Lung microvascular endothelial cell (primary cell): ENCODE measurements around the gene VPS29. TPM values are rescaled to one million over a fixed set of nuclear protein-coding genes. Genes with fewer than 3 reads are reported as not detected.
A peak's percentile ranks its signal among the peaks of the same experiment; 100 is the strongest.

Experiments used
- DNase-seq, 2 donors: peaks; one replicate each; pipeline versions ENCODE4 v3.0.0 to v3.0.0-alpha.2; 2010; ENCODE audit warnings: low read depth in 2 of 2
- total RNA-seq: library from RNA; depleted of rRNA; stranded (reverse); fragments of >200 nt; gene quantifications from 2 replicates; pipeline ENCODE4 v1.2.1, GENCODE V29; 2014

The VPS29 gene
- total RNA-seq, 1 donor from 2014 or later = 47.2 TPM

DNA sequence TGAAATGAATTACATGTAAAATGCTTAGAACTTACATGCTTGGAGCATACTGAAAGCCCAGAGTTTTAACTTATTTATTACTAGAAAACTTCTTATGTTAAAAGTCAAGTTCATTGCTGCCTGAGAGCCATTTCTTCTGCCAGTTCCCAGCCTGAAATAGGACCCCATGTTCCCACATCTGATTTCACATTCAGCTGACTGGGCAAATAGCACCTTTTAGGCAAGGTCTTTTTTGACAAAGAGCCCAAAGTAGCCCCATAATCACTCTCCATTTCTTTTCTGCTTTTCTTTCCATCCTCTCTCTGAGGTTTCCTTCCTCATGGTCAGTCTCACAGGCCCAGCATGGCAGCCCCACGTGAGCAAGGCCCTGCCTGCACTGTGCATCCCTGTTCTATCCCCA, 50.6 kb downstream of the VPS29 start:
- no peak for DNase-seq

DNA sequence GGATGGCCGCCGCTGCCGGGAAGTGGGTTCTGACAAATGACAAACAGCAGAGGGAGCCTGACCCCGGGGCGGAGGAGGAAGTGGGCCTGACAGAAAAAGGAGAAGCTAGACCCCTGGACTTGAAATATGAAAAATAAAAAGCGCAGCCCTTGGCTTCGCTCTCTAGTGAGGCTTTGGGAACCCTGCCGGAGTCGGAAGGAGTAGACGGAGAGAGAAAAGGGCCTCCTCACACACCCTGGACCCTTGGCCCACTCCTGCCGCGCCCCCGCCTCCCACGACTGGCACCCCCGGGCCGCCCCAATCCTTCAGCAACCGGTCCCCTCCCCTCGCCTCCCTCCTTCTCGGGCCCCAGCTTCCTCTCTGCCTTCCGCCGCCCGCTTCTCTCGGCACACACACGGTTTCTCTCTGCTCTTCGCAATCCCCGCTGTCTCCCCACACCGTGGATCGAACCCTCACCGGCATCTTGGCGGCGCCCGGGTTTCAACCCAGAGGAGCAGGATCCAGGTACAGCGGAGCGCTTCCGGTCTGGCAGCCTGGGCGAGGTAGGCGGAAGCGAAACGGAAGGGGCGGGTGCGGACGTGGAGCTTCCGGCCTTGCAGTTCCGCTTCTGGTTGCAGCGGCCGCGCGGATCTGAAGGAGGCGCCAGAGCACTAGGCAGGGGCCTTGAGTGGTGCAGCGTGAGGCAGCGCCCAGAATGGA, 52.0 kb downstream of the VPS29 start, which contains the start of gene ARPC3:
Gene ARPC3, minus strand, starts transcription at position 539 of the 699 bp plus-strand sequence. Its CDS starts 77 bp downstream, at position 462.
- peak; percentile 97 to 98 for DNase-seq

DNA sequence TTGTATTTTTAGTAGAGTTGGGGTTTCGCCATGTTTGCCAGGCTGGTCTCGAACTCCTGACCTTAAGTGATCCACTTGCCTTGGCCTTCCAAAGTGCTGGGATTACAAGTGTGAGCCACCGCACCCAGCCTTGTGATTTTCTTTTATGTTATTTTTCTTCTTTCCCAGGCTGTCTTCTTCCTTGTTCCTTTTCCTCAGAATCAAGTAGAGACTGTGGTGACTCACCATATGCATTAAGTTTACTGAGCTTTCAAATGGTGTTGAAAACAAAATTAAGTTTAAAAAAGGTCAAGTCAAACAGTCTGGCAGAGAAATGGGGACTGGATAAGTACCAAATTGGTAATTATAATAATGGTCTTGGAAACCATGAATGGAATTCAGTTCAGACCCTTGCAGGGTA, 57.5 kb downstream of the VPS29 start:
- DNase-seq = peak in 1 of 2 donors; percentile 8

Other genes starting within 250 kb of the VPS29 start
- gene ATP2A2, start 220.9 kb downstream of the VPS29 start, total RNA-seq = 71.3 and 113 TPM in 2 replicates
- gene ANAPC7, start 98.4 kb downstream of the VPS29 start, total RNA-seq = 24.6 and 37.1 TPM in 2 replicates
- 182 and 207 TPM in 2 replicates for gene ARPC3, start 51.8 kb downstream of the VPS29 start, total RNA-seq
- 15.7 and 18.1 TPM in 2 replicates for gene GPN3, start 33.9 kb downstream of the VPS29 start, total RNA-seq
- 9.4 and 9.7 TPM in 2 replicates for gene FAM216A, start 33.3 kb downstream of the VPS29 start, total RNA-seq
- gene RAD9B, start 220 bp upstream of the VPS29 start, total RNA-seq = 0.40 and 0.65 TPM in 2 replicates
- 5.7 and 8.3 TPM in 2 replicates for gene PPTC7, start 81.2 kb upstream of the VPS29 start, total RNA-seq
- gene TCTN1, start 112.0 kb upstream of the VPS29 start, total RNA-seq = 7.0 and 9.7 TPM in 2 replicates
- gene HVCN1, start 187.0 kb upstream of the VPS29 start, total RNA-seq = 2.2 and 5.0 TPM in 2 replicates
- 62.9 and 85.9 TPM in 2 replicates for gene PPP1CC, start 240.8 kb upstream of the VPS29 start, total RNA-seq